Parathyroid adenoma (tissue), 2 donors: Measurements from ENCODE around the gene RIC1.
"Not testable (repeated sequence)": the region's sequence is repeated elsewhere in the genome, so short reads cannot be mapped to it uniquely, and the experiment has no call there.

Source experiments
- H2AFZ ChIP-seq: fragments of 300-600 bp; sonication (generic); one replicate; pipeline ENCODE4 v1.7.0; 2017; ENCODE audit warnings: antibody characterized with exemption, mild to moderate bottlenecking
- H3K27ac ChIP-seq: fragments of 300-600 bp; sonication (generic); one replicate; pipeline ENCODE4 v1.7.0; 2017
- H3K27me3 ChIP-seq: fragments of 300-600 bp; sonication (generic); one replicate; pipeline ENCODE4 v1.7.0; 2017; ENCODE audit warnings: low read length; ENCODE audit not compliant: control insufficient read depth, insufficient read depth
- H3K36me3 ChIP-seq: fragments of 300-600 bp; sonication (generic); one replicate; pipeline ENCODE4 v1.7.0; 2017; ENCODE audit warnings: low read length; ENCODE audit not compliant: control insufficient read depth, insufficient read depth
- H3K4me1 ChIP-seq: fragments of 300-600 bp; sonication (generic); one replicate; pipeline ENCODE4 v1.7.0; 2017; ENCODE audit warnings: control low read depth
- H3K4me2 ChIP-seq: fragments of 300-600 bp; sonication (generic); one replicate; pipeline ENCODE4 v1.7.0; 2017; ENCODE audit warnings: low read length
- H3K4me3 ChIP-seq: fragments of 300-600 bp; sonication (generic); one replicate; pipeline ENCODE4 v1.7.0; 2017; ENCODE audit warnings: low read depth, low read length
- H3K79me2 ChIP-seq: fragments of 300-600 bp; sonication (generic); one replicate; pipeline ENCODE4 v1.7.0; 2017; ENCODE audit warnings: control low read depth
- H3K9ac ChIP-seq: fragments of 300-600 bp; sonication (generic); one replicate; pipeline ENCODE4 v1.7.0; 2017; ENCODE audit warnings: mild to moderate bottlenecking
- H3K9me3 ChIP-seq: fragments of 300-600 bp; sonication (generic); one replicate; pipeline ENCODE4 v1.7.0; 2017; ENCODE audit warnings: low read length; ENCODE audit not compliant: control insufficient read depth
- CTCF ChIP-seq: fragments of 300-600 bp; sonication (generic); IDR thresholded peaks from one replicate; pipeline ENCODE4 v1.7.0; 2017; ENCODE audit warnings: antibody characterized with exemption, mild to moderate bottlenecking
- donor health status: primary hyperparathyroidism.

RIC1 gene

GRCh38 chr9:5715548-5716127, 86.7 kb downstream of the RIC1 start:
- no peak overlapping the region for H2AFZ ChIP-seq
- H3K27me3 ChIP-seq = no peaks in the 10 kb centered on the region
- H3K4me1 ChIP-seq = no peaks in the 10 kb centered on the region
- no peaks in the 10 kb centered on the region for H3K36me3 ChIP-seq
- no peak overlapping the region for H3K4me3 ChIP-seq
- TF ChIP-seq CTCF = no peak
- H3K9me3 ChIP-seq = no peaks in the 10 kb centered on the region
- H3K79me2 ChIP-seq = no peaks in the 10 kb centered on the region
- no peak overlapping the region for H3K9ac ChIP-seq
- H3K27ac ChIP-seq = no peak overlapping the region
- H3K4me2 ChIP-seq = no peak overlapping the region

GRCh38 chr9:5717434-5717833, 88.5 kb downstream of the RIC1 start:
- not testable (repeated sequence) for H3K9me3 ChIP-seq, H3K4me1 ChIP-seq, H3K27me3 ChIP-seq, H3K79me2 ChIP-seq, H3K27ac ChIP-seq, H3K36me3 ChIP-seq, H3K4me2 ChIP-seq, H2AFZ ChIP-seq, H3K4me3 ChIP-seq, H3K9ac ChIP-seq

GRCh38 chr9:5718296-5719032, 89.6 kb downstream of the RIC1 start:
- no peak overlapping the region for H3K27ac ChIP-seq
- H3K36me3 ChIP-seq = no peaks in the 10 kb centered on the region
- no peaks in the 10 kb centered on the region for H3K27me3 ChIP-seq
- H2AFZ ChIP-seq = no peak overlapping the region
- H3K4me2 ChIP-seq = no peak overlapping the region
- no peaks in the 10 kb centered on the region for H3K9me3 ChIP-seq
- no peaks in the 10 kb centered on the region for H3K79me2 ChIP-seq
- H3K4me1 ChIP-seq = no peaks in the 10 kb centered on the region
- H3K9ac ChIP-seq = no peak overlapping the region
- no peak for TF ChIP-seq CTCF
- H3K4me3 ChIP-seq = no peak overlapping the region

GRCh38 chr9:5719100-5719926, 90.4 kb downstream of the RIC1 start:
- Histone ChIP-seq H3K27me3 (no peaks in the 10 kb centered on the region), H3K27ac (no peak overlapping the region), H3K4me1 (no peaks in the 10 kb centered on the region), H3K79me2 (no peaks in the 10 kb centered on the region), H3K4me2 (no peak overlapping the region), H3K4me3 (no peak overlapping the region), H3K9me3 (no peaks in the 10 kb centered on the region), H2AFZ (no peak overlapping the region), H3K36me3 (no peaks in the 10 kb centered on the region), H3K9ac (no peak overlapping the region)
- TF ChIP-seq CTCF = no peak

GRCh38 chr9:5720151-5720550, 91.2 kb downstream of the RIC1 start:
- H3K4me1 ChIP-seq = no peaks in the 10 kb centered on the region
- H3K27ac ChIP-seq = no peak overlapping the region
- no peak overlapping the region for H3K4me3 ChIP-seq
- no peaks in the 10 kb centered on the region for H3K36me3 ChIP-seq
- no peak overlapping the region for H2AFZ ChIP-seq
- no peak overlapping the region for H3K9ac ChIP-seq
- no peaks in the 10 kb centered on the region for H3K79me2 ChIP-seq
- no peaks in the 10 kb centered on the region for H3K9me3 ChIP-seq
- TF ChIP-seq CTCF = no peak
- no peaks in the 10 kb centered on the region for H3K27me3 ChIP-seq
- H3K4me2 ChIP-seq = no peak overlapping the region
